ENCODE results near the gene TTLL8. TPM values are rescaled to one million over a fixed set of nuclear protein-coding genes. Genes with fewer than 3 reads are reported as not detected.

TTLL8 gene
- total RNA-seq, 1 experiment from 2014 or later, result not detected

GRCh38 chr22:50030297-50031188 is 27.6 kb downstream of the TTLL8 start:
- ATAC-seq (peak; percentile 85), DNase-seq (ENCODE audit: low read depth, low spot score) (no peak)
- intact Hi-C loops (cut with micrococcal nuclease; ENCODE audit: unreplicated experiment) (no loop called here), in situ Hi-C loops (cut with HindIII; ENCODE audit: low pct_unique_long_range_greater_than_20kb, low sequenced_read_pairs) (no loop called here)
- Histone ChIP-seq H3K4me3 (ENCODE audit: low read depth in 2 of 2, low read length in 2 of 2) (peak overlapping the region; percentile 18 to 24; a peak in 3 of 4 replicates), H3K27me3 (ENCODE audit: control insufficient read depth, insufficient read depth, low read length) (no peaks in the 10 kb centered on the region), H3K27ac (ENCODE audit: low read length) (no peak overlapping the region), H3K4me1 (ENCODE audit: control insufficient read depth, insufficient read depth, low read length) (peaks cover 9% of the 10 kb centered on the region), H3K9me3 (ENCODE audit: control insufficient read depth, insufficient read depth, low read depth, low read length) (no peaks in the 10 kb centered on the region), H3K36me3 (ENCODE audit: control insufficient read depth, insufficient read depth, low read length) (no peaks in the 10 kb centered on the region)
- ChIA-PET POLR2A (interaction anchor here (0.6 kb wide), 1 partner anchor 208 kb away, joined by 3 read pairs; no protein-coding TSS in a partner anchor), CTCF (interaction anchor here (0.6 to 2.6 kb wide), 10 partner anchors 36 to 230 kb away, joined by 3 to 16 read pairs (median 3); no protein-coding TSS in a partner anchor)
- BruUV-seq (replicated peaks), result no TSS peak
- peak; percentile 96 for TF ChIP-seq CTCF (IDR thresholded peaks at IDR 0.05)
- TF ChIP-seq SIN3A (IDR thresholded peaks at IDR 0.05; ENCODE audit: borderline replicate concordance, insufficient read depth, low read depth, low read length), result no peak

GRCh38 chr22:50027639-50028537 is 30.2 kb downstream of the TTLL8 start:
- H3K27me3 ChIP-seq (ENCODE audit: control insufficient read depth, insufficient read depth, low read length), result no peaks in the 10 kb centered on the region
- BruUV-seq (replicated peaks), result no TSS peak
- no peak for DNase-seq (ENCODE audit: low read depth, low spot score)
- peaks cover 9% of the 10 kb centered on the region for H3K4me1 ChIP-seq (ENCODE audit: control insufficient read depth, insufficient read depth, low read length)
- H3K9me3 ChIP-seq (ENCODE audit: control insufficient read depth, insufficient read depth, low read depth, low read length), result no peaks in the 10 kb centered on the region
- peak overlapping the region in 1 of 2 experiments; percentile 18; a peak in 1 of 4 replicates for H3K4me3 ChIP-seq (ENCODE audit: low read depth in 2 of 2, low read length in 2 of 2)
- H3K27ac ChIP-seq (ENCODE audit: low read length), result peak overlapping the region; percentile 54
- intact Hi-C loops (cut with micrococcal nuclease; ENCODE audit: unreplicated experiment), result loop anchor here (5.0 kb wide), 2 partner anchors 36 to 101 kb away; no protein-coding TSS in a partner anchor
- ChIA-PET POLR2A (interaction anchor here (0.7 kb wide), 1 partner anchor 62 kb away, joined by 3 read pairs; no protein-coding TSS in a partner anchor), CTCF (interaction anchor here (0.5 to 1.7 kb wide), 5 partner anchors 11 to 162 kb away, joined by 3 to 11 read pairs (median 5); no protein-coding TSS in a partner anchor)
- TF ChIP-seq POLR2AphosphoS5 (IDR thresholded peaks at IDR 0.05; ENCODE audit: low read depth, low read length) (no peak; the same call in 1 of the 2 replicates), TCF7L2 (IDR thresholded peaks at IDR 0.05; ENCODE audit: low read depth, low read length) (peak; percentile 96)
- in situ Hi-C loops (cut with HindIII; ENCODE audit: low pct_unique_long_range_greater_than_20kb, low sequenced_read_pairs), result no loop called here
- no peaks in the 10 kb centered on the region for H3K36me3 ChIP-seq (ENCODE audit: control insufficient read depth, insufficient read depth, low read length)
- peak; percentile 79 for ATAC-seq

- intact Hi-C loops (cut with micrococcal nuclease; ENCODE audit: unreplicated experiment), result loop anchor here (5.0 kb wide), 2 partner anchors 34 to 99 kb away; no protein-coding TSS in a partner anchor
- CTCF ChIA-PET, result no interaction called here
- H3K4me3 ChIP-seq (ENCODE audit: low read depth in 2 of 2, low read length in 2 of 2), result no peak overlapping the region
These were observed 32.1 kb downstream of the TTLL8 start for GRCh38 chr22:50025993-50026392.

More at GRCh38 chr22:50025993-50026392, 32.1 kb downstream of the TTLL8 start:
- Histone ChIP-seq H3K27me3 (ENCODE audit: control insufficient read depth, insufficient read depth, low read length) (no peaks in the 10 kb centered on the region), H3K36me3 (ENCODE audit: control insufficient read depth, insufficient read depth, low read length) (no peaks in the 10 kb centered on the region), H3K27ac (ENCODE audit: low read length) (no peak overlapping the region), H3K9me3 (ENCODE audit: control insufficient read depth, insufficient read depth, low read depth, low read length) (no peaks in the 10 kb centered on the region), H3K4me1 (ENCODE audit: control insufficient read depth, insufficient read depth, low read length) (peaks cover 9% of the 10 kb centered on the region)
- no peak for TF ChIP-seq TCF7L2 (IDR thresholded peaks at IDR 0.05; ENCODE audit: low read depth, low read length)
- TF ChIP-seq REST (IDR thresholded peaks at IDR 0.05; ENCODE audit: insufficient read depth in 1 of 2, low read depth in 2 of 2, low read length in 1 of 2), result no peak
- no peak for TF ChIP-seq SIN3A (IDR thresholded peaks at IDR 0.05; ENCODE audit: borderline replicate concordance, insufficient read depth, low read depth, low read length)
- no peak for TF ChIP-seq POLR2AphosphoS5 (IDR thresholded peaks at IDR 0.05; ENCODE audit: low read depth, low read length)
- TF ChIP-seq CTCF (IDR thresholded peaks at IDR 0.05), result no peak
- DNase-seq (ENCODE audit: low read depth, low spot score), result no peak
- POLR2A ChIA-PET, result no interaction called here
- no peak for ATAC-seq
- in situ Hi-C loops (cut with HindIII; ENCODE audit: low pct_unique_long_range_greater_than_20kb, low sequenced_read_pairs), result no loop called here
- BruUV-seq (replicated peaks), result no TSS peak

All from Panc1 (cell line).